Fibroblast of lung (primary cell): ENCODE results near the gene GPS1. TPM values are rescaled to one million over a fixed set of nuclear protein-coding genes. Genes with fewer than 3 reads are reported as not detected.

ENCODE experiments used
- DNase-seq, 2 donors: peaks; one replicate each; pipeline versions ENCODE4 v3.0.0 to v3.0.0-alpha.2; 2010; ENCODE audit warnings: low read depth in 2 of 2
- H2AFZ ChIP-seq: 2 replicates; pipeline ENCODE4 v1.5.1; 2012; ENCODE audit warnings: low read length, control low read depth, inconsistent platforms
- H3K27ac ChIP-seq: 2 replicates; pipeline ENCODE4 v1.5.1; 2011; ENCODE audit warnings: low read length, control low read depth; ENCODE audit not compliant: insufficient read depth
- H3K27me3 ChIP-seq: 2 replicates; pipeline ENCODE4 v1.5.1; 2011; ENCODE audit warnings: mild to moderate bottlenecking, low read length; ENCODE audit not compliant: control insufficient read depth, insufficient read depth
- H3K36me3 ChIP-seq: 2 replicates; pipeline ENCODE4 v1.5.1; 2011; ENCODE audit warnings: low read length; ENCODE audit not compliant: control insufficient read depth, insufficient read depth
- H3K4me1 ChIP-seq: 2 replicates; pipeline ENCODE4 v1.5.1; 2011; ENCODE audit warnings: low read length; ENCODE audit not compliant: control insufficient read depth, insufficient read depth; ENCODE audit errors: extremely low read depth
- H3K4me2 ChIP-seq: 2 replicates; pipeline ENCODE4 v1.5.1; 2011; ENCODE audit warnings: low read length, control low read depth; ENCODE audit not compliant: insufficient read depth; ENCODE audit errors: extremely low read depth
- H3K4me3 ChIP-seq, 4 experiments: fragments of 200-600 bp in 1 of 4; sonication (generic) in 1 of 4; replicated peaks in 1 of 4; 2 replicates each; pipeline ENCODE4 v1.5.1; 2011 to 2016; ENCODE audit warnings: low read length in 4 of 4, low read depth in 3 of 4, mild to moderate bottlenecking in 3 of 4, control low read depth in 2 of 4, inconsistent platforms in 1 of 4, mixed read lengths in 1 of 4; ENCODE audit not compliant: insufficient read depth in 1 of 4; ENCODE audit errors: control extremely low read depth in 1 of 4
- H3K79me2 ChIP-seq: 2 replicates; pipeline ENCODE4 v1.5.1; 2012; ENCODE audit warnings: mild to moderate bottlenecking, low read length, inconsistent platforms; ENCODE audit not compliant: control insufficient read depth, insufficient read depth
- H3K9ac ChIP-seq: 2 replicates; pipeline ENCODE4 v1.5.1; 2011; ENCODE audit warnings: mild to moderate bottlenecking, low read length, control low read depth; ENCODE audit not compliant: insufficient read depth
- H3K9me3 ChIP-seq: 2 replicates; pipeline ENCODE4 v1.5.1; 2012; ENCODE audit warnings: low read depth, low read length; ENCODE audit not compliant: control insufficient read depth, insufficient read depth
- H4K20me1 ChIP-seq: 2 replicates; pipeline ENCODE4 v1.5.1; 2011; ENCODE audit warnings: low read length; ENCODE audit not compliant: control insufficient read depth, insufficient read depth; ENCODE audit errors: extremely low read depth
- EZH2 ChIP-seq: IDR thresholded peaks from 2 replicates; pipeline ENCODE4 v1.5.1; 2012; ENCODE audit warnings: low read length, control low read depth, mild to moderate bottlenecking; ENCODE audit errors: missing control alignments
- polyA plus RNA-seq, 2 donors: library from polyadenylated mRNA; depleted of rRNA in 1 of 2; stranded (reverse) in 1 of 2; unstranded in 1 of 2; fragments of >200 nt; gene quantifications; 2 replicates each; pipeline ENCODE4 v1.2.1, GENCODE V29; 2011 to 2012; ENCODE audit warnings: missing spikeins in 1 of 2
- total RNA-seq: library from RNA; depleted of rRNA; stranded (reverse); fragments of >200 nt; gene quantifications from 2 replicates; pipeline ENCODE4 v1.2.1, GENCODE V29; 2014
- TF ChIP-seq, protein P1 (sequence below), 2 donors: IDR thresholded peaks in 1 of 2; conservative IDR thresholded peaks in 1 of 2; 1 replicate in 1 of 2; 2 replicates in 1 of 2; pipeline ENCODE4 v1.5.1; 2011 to 2012; ENCODE audit warnings: low read length in 2 of 2, control low read depth in 1 of 2, inconsistent platforms in 1 of 2, low read depth in 1 of 2, mild to moderate bottlenecking in 1 of 2

GPS1 gene
- total and polyA plus RNA-seq, 2 donors (not counting 1 experiment from before 2014, with no cell fraction given) = 53.3 to 76.6 TPM

DNA sequence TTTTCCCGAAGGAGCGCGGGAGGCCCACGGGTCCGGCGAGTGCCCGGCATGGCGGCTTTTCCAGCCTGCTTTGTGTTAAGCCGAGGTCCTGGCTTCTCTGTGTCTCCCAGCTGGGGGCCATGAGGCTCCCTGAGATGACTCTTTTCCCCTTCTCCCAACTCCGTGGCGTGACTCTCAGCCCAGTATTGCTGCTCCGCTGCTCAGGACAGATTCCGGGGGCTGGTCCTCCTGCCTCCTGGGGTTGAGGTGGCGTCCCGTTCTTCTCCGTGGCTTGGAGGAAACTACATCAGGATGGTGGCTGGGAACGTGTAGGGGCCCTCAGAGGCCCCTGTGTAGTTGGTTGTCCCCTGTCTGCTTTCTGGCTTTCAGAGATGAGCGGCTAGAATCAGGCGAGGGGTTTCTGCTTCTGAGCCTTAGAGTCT is 951 bp downstream of the GPS1 start:
- Histone ChIP-seq H3K4me1 (peaks cover 7% of the 10 kb centered on the region), H3K9ac (peak overlapping the region; percentile 80), H3K79me2 (peaks cover 21% of the 10 kb centered on the region), H3K9me3 (no peaks in the 10 kb centered on the region), H3K27ac (peak overlapping the region; percentile 47), H3K4me2 (peak overlapping the region; percentile 92), H3K4me3 (peak overlapping the region; percentile 72 to 88 (median 82)), H4K20me1 (no peaks in the 10 kb centered on the region), H3K36me3 (peaks cover 48% of the 10 kb centered on the region), H2AFZ (no peak overlapping the region), H3K27me3 (no peaks in the 10 kb centered on the region)
- DNase-seq = no peak
- TF ChIP-seq, protein P1, sequence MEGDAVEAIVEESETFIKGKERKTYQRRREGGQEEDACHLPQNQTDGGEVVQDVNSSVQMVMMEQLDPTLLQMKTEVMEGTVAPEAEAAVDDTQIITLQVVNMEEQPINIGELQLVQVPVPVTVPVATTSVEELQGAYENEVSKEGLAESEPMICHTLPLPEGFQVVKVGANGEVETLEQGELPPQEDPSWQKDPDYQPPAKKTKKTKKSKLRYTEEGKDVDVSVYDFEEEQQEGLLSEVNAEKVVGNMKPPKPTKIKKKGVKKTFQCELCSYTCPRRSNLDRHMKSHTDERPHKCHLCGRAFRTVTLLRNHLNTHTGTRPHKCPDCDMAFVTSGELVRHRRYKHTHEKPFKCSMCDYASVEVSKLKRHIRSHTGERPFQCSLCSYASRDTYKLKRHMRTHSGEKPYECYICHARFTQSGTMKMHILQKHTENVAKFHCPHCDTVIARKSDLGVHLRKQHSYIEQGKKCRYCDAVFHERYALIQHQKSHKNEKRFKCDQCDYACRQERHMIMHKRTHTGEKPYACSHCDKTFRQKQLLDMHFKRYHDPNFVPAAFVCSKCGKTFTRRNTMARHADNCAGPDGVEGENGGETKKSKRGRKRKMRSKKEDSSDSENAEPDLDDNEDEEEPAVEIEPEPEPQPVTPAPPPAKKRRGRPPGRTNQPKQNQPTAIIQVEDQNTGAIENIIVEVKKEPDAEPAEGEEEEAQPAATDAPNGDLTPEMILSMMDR (conservative IDR thresholded peaks at IDR 0.05 in 1 of 2, IDR thresholded peaks at IDR 0.05 in 1 of 2; ENCODE audit: low read depth in 1 of 2, low read length in 2 of 2) = no peak
- TF ChIP-seq EZH2 = no peak

DNA sequence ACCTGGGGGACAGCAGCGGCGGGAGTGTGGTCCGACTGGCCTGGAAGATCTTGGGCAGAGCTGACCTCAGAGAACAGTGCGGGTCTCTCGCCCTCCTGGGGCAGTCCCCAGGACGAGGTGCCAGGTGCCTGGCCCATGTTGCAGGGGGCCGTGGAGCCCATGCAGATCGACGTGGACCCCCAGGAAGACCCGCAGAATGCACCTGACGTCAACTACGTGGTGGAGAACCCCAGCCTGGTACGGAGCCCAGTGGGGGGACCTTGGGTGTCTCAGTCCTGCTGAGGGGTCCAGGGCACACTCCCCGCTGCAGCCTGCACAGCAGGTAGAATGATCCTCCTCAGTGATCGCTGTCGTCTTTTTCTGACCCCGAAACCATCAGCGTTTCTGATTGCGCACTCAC is 1.4 kb downstream of the GPS1 start:
- Histone ChIP-seq H3K36me3 (peaks cover 47% of the 10 kb centered on the region), H2AFZ (no peak overlapping the region), H3K9ac (no peak overlapping the region), H3K4me2 (peak overlapping the region; percentile 92), H3K9me3 (no peaks in the 10 kb centered on the region), H3K4me3 (peak overlapping the region; percentile 72 to 88 (median 82)), H3K27ac (no peak overlapping the region), H3K27me3 (no peaks in the 10 kb centered on the region), H3K79me2 (peaks cover 21% of the 10 kb centered on the region), H4K20me1 (no peaks in the 10 kb centered on the region), H3K4me1 (peaks cover 7% of the 10 kb centered on the region)
- TF ChIP-seq EZH2 = no peak
- TF ChIP-seq, protein P1 (conservative IDR thresholded peaks at IDR 0.05 in 1 of 2, IDR thresholded peaks at IDR 0.05 in 1 of 2; ENCODE audit: low read depth in 1 of 2, low read length in 2 of 2) = no peak
- no peak for DNase-seq

DNA sequence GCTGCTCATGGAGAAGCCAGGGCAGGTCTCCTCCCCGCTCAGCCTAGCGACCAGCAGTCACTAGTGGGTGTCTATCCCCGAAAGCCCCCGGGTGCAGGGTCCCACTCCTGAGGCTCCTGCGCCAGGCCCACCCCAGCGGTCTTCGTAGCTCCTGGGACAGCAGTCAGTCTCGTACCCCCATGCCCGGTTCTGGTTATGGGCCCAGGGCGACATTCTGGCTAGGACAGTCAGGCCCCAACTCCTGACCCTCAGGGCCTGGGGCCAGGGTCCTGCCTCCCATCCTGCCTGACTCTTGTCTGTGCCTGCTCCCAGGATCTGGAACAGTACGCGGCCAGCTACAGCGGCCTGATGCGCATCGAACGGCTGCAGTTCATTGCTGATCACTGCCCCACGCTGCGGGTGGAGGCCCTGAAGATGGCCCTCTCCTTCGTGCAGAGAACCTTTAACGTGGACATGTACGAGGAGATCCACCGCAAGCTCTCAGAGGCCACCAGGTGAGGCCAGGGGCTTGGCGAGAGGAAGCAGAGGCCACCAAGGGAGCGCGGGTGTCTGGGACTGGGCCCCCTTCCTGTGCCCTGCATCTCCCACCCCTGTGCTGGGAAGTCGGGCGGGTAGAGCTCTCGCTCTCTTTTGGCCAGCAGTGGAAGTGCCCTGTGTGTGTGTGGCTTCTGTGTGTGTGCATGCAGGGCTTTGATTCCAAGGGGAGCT is 2.0 kb downstream of the GPS1 start:
- peaks cover 47% of the 10 kb centered on the region for H3K36me3 ChIP-seq
- peaks cover 7% of the 10 kb centered on the region for H3K4me1 ChIP-seq
- H3K4me2 ChIP-seq = no peak overlapping the region
- no peak overlapping the region for H3K27ac ChIP-seq
- no peak overlapping the region for H3K9ac ChIP-seq
- no peaks in the 10 kb centered on the region for H3K9me3 ChIP-seq
- no peak overlapping the region for H2AFZ ChIP-seq
- H3K4me3 ChIP-seq = peak overlapping the region in 1 of 4 experiments; percentile 80
- TF ChIP-seq, protein P1 (conservative IDR thresholded peaks at IDR 0.05 in 1 of 2, IDR thresholded peaks at IDR 0.05 in 1 of 2; ENCODE audit: low read depth in 1 of 2, low read length in 2 of 2) = no peak
- TF ChIP-seq EZH2 = no peak
- H3K27me3 ChIP-seq = no peaks in the 10 kb centered on the region
- no peaks in the 10 kb centered on the region for H4K20me1 ChIP-seq
- H3K79me2 ChIP-seq = peaks cover 21% of the 10 kb centered on the region
- no peak for DNase-seq
